CD4-positive, alpha-beta T cell treated with Interleukin-6 for 4 hours (primary cell): ENCODE data around the gene COLGALT1.

ENCODE experiments used
- DNase-seq: peaks from one replicate; pipeline ENCODE4 v3.0.0-alpha.2; 2020; ENCODE audit warnings: mixed read lengths

The COLGALT1 gene

DNA sequence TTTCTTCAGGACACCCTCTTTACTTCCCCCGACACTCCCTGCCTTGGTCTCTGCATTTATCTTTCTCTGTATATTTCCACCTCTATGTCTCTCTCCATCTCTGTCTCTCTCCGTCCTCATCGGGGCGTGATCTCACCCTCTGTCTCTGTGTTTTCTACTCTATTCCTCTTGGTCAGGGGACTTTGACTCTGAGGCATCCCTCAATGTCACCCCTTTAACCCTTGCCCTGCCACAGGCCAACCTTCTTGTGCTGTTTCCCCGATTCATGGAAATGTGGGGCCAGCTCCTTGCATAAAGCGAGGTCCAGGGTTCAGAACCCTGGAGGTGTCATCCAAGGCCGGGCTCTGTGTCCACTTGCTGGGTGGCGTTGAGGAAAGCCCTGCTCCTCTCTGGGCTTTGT, 46.8 kb downstream of the COLGALT1 start:
- DNase-seq: no peak

DNA sequence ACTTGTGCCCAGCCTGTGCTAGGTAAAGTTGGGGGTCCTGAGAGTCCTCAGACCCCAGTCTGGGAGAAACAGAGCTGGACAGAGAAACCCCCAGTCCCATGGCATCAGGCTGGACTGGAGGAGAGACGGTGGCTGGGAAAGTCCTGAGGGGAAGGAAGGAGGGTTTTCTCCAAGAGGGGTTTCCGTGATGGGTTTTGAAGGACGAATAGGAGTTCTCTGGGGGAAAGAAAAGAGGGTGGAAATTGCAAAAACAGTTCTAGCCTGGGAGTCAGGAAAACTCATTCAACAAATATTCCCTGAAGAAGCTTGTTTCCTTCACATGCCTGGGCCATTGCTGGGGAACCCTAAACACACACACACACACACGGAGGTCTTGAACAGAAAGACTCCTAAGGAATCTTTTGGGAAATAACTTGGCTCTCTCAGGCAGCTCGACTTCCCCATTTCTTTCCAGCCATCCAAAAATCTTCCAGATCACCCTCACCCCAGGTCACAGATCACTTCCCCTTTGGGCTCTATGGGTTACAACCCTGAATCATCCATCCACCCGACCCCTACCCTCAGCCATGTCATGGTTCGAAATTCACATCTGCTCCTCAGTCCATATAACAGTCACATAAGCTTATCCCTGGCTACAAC, 47.5 kb downstream of the COLGALT1 start:
- no peak for DNase-seq

DNA sequence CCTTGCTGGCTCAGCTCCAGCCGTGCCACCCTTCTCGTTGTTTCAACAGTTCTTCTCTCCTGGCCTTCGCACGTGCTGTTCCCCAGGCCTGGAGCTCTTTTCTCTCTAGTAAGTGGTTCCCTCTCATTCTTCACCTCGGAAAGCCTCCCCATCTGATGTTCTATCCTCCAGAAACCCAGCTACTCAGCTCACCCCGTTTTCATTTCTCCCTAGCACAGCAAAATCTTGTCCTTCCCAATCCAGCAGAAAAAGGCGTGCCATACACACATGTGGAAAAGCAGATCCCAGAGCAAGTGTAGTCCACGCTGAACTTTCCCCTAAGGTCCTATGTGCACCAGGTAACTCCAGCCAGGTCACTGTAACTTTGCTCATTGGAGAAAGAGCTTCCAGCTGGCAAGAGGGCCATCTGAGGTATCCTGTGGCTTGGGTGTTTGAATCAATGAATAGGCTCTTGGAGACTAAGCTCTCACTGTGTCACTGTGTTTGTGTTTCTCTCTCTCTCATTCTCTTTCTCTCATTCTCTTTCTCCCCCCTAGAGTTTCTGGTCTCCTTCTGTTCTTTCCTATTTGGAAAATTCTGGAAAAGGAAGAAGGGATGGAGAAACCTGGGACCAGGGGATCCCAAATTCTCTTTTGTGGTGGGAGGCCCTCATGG, 49.0 kb downstream of the COLGALT1 start:
- no peak for DNase-seq

DNA sequence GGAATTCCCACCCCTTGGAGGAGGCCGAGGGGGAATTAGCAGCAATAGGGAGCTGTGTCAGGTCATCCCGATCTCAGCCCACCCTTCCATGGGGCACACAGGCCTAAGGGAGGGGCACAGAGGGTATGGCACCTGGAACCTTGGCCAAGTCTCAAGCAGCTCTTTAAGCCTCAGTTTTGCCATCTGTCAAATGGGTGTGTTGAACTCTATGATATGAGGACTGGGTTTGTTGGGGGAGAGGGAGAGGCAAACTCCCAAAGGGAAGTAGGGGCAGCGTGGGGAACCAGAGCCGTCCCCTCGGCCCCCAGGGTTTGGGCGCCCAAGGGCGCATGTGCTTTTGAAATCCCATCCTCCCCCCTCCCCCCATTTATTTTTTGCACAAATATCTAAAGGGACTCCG, 49.7 kb downstream of the COLGALT1 start:
- no peak for DNase-seq

DNA sequence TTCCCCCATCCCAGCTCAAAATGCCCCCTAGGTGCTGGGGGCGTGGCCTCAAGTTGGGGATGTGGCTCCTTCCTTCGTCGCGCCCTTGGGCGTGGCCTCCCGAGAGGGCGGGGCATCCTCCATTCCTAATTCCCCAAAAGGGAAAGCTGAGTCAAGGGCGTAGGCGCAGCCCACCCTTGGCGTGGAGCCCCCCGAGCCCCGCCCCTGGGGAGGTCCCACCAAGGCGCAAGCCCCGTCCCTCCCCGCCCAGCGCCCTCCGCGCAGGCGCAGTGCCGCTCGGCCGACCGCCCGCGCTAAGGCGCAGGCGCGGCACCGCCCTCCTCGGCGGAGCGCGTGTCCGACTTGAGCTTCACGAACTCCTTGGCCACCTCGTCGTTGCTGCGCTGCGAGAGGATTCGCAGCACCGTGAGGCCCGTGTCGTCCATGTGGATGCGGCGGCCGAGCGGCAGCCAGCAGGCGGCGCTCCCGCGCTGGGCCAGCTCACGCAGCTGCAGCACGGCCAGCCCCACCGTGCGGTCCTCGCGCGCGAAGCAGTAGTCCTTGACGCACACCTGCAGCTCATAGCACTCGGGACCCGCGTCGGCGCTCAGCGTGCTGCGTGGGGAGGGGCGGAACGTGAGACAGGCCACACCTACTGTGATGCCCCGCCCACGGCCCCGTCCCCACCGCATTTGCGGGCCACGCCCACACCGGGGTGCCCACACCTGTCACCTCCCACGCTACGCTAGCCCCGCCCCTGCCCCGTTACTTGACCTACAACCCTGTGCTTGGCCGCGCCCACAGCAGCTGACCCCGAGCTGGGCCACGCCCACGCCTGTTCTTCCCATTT, 50.5 kb downstream of the COLGALT1 start:
- peak; percentile 82 for DNase-seq

DNA sequence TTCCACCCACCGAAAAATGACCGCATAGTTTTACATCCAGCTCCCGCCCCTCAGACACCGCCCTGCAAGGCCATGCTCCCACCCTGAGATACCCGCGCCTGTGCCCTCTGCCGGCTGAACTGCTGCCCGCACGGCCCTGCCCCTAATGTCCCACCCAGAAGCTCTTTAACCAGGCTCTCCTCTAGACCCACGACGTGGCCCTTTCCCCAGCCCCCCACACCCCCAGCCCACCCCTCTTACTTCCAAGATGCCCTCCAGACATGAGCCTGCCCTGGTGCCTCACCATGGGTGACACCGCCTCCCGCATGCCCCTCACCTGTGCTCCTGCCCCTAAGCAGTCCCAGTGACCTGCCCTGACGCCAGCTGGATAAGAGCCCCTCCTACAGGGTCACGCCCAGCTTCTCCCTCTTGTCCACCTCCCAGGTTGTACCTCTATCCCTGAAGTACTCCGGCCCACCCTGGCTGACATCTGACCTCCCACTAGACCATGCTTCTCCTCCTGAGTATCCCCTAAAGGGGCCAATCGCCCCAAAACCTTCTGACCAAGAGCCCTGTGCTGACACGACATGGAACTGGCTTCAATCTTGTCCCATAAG, 51.2 kb downstream of the COLGALT1 start:
- DNase-seq: no peak

DNA sequence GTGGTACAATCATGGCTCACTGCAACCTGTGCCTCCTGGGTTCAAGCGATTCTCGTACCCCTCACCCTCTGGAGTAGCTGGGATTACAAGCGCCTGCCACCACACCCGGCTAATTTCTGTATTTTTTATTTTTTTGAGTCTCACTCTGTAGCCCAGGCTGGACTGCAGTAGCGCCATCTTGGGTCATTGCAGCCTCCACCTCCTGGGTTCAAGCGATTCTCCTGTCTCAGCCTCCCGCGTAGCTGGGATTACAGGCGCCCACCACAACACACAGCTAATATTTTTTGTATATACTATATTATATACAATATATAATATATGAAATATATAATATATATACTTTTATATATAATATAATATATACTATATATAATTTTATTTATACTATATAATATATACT, 52.5 kb downstream of the COLGALT1 start:
- DNase-seq: no peak

DNA sequence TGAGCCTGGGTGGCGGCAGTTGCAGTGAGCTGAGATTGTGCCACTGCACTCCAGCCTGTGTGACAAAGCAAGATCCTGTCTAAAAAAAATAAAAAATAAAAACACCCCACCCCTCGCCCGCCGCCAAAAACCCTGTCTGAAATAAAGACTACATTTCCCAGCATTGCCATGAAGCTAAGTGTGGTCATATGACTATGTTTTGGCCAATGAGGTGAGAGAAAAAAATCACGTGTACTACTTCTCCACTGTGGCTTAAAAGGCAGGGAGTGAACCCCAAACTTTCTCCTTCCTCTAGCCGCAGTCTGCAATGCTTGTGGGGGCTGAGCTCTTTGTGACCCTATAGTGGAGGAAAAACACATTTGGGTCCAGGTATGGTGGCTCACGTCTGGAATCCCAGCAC, 54.9 kb downstream of the COLGALT1 start:
- no peak for DNase-seq

DNA sequence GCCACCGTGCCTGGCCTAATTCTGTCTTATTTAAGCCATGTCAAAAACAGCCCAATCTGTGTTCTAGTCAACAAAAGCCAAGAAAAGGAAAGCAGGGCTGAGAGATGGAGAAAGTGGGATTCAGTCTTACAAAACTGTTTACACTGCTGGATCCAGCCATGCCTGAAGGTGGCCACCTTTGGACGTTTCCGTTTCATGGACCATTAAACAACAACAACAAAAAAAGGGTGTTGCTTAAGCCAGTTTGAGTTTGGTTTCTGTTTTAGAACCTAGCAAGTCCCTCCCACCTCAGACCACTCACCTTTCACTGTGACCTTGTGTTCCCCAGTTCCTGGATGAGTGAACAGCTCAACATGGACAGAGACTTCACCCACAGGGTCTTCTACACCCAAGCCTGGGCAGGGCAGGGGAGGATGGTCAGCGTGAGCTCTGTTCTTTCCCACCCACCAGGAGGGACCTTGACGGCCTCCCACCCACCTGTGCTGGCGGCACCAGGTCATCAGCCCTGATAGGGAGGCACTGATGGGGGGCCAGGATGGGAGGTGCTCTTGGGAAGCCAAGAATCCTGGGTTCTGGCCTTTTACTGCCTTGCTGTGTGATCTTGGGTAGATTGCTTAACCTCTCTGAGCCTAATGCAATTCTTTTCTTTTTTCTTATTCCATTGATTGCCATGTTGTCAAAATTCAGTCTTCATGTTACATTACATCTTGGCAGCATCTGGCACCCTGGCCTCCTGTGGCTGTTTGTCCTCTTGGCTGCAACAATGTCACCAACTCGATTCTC, 56.2 kb downstream of the COLGALT1 start:
- no peak for DNase-seq

DNA sequence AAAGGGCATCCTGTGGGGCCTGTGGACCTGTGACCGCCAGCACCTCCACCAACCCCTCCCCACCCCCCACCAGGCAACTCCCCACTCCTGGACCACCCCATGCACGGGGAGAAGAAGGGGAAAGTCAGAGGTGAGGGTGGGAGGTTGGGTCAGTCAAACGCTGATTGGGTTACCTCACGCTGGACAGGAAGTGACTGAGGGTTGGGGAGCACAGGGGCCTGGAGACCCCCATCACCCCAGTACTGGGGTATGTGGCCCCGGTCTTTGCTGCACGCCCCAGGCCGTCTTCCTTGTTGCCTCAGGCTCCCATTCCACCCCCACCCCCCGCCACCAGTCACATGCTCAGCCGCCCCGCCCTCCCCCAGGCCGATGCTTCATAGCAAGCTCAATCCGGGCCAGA, 59.0 kb downstream of the COLGALT1 start:
- DNase-seq: no peak

DNA sequence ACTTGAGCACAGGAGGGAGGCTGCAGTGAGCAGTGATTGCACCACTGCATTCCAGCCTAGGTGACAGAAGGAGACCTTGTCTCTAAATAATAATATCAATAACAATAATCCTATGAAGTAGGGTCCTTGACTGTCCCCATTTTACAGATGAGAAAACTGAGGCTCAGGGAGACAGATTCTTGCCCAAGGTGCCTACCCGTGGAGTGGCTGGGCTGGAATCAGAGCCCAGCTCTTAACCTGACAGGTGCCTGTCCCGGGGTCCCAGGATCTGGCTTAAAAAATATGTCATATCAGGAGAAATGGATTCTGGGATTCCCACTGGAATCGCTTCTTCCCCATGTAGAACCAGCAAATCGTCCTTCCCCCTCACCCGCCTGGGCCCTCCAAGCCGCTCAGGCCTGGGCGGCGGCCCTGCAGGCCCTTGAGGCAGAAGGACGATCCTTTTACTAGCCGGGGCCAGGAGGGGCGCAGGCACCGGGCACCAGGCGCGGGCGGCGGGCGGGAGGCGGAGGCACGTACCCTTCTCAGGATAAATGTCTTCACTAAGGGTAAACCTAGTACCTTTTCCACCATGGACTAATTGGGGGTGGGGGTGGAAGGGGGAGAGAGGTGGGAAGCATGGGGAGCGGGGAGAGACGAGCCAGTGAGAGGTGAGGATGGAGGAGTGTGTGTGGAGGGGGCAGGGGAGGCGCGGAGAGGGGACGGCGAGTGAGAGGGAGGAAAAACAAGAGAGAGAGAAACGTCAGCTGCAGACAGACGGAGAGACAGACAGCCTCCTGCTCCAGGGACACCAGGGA, 60.6 kb downstream of the COLGALT1 start:
- DNase-seq: no peak

DNA sequence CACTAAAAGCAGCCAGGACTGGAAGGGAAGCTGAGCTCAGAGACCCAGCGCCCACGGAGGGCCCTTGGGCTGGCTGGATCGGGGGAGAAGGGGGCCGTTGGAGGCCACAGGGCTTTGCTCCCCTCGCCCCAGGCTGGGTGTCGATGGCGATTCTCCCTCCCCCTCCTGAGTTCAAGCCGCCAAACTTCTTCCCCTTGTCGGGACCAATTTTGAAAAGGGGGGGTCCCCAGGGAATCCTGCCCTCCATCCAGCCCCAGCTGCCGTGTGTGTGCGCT, 61.2 kb downstream of the COLGALT1 start:
- DNase-seq: no peak

DNA sequence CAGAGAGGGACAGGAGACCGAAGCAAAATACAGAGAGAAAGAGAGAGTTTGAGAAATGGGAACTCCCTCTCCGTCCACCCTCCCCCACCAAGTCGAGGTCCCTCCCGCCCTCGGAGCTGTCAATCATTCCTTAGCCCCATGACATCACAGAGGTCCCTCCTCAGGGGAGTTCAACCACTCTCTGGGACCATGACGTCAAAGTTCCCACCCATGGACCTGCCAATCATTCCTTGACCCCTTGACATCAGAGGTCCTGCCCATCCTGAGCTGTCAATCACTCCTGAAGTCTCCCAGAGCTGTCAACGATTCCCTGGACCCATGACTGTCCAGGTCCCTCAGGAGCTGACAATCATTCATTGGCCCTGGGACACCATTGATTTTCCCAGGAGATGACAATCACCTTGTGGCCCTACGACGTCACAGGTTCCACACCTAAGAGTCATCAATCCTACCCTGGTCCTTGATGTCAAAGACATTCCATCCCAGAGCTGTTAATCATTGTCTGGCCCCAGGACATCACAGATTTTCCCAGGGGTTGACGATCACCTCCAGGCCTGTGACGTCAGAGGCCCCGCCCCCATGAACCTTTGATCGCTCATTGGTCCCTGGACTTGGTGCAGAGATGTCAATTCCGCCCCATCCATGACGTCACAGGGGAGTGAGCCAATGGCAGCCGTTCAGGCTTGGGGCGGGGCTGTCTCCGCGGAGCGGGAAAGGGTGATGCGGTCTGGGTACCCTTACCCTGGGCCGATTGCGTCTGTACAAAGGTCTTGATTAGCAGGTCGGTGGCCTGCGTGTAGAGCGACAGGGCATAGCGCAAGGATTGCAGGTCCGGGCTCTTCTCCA, 61.7 kb downstream of the COLGALT1 start:
- DNase-seq: no peak

DNA sequence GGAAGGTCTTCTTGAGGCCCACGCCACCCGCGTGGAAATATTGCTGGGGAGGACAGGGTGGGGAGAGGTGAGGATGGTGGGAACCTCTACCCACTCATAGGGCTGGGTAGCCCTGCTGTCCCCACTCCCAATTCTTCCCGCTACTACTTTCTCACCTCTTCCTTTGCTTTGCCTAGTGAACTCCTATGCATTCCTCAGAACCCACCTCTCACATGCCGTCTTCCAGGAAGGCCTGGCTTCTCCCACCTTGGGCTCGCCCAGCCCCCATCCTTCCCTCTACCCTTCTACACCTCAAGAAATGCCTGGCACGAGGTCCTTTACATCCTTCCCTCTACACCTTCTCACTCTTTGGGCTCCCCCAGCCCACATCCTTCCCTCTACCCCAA, 62.4 kb downstream of the COLGALT1 start:
- DNase-seq: no peak

DNA sequence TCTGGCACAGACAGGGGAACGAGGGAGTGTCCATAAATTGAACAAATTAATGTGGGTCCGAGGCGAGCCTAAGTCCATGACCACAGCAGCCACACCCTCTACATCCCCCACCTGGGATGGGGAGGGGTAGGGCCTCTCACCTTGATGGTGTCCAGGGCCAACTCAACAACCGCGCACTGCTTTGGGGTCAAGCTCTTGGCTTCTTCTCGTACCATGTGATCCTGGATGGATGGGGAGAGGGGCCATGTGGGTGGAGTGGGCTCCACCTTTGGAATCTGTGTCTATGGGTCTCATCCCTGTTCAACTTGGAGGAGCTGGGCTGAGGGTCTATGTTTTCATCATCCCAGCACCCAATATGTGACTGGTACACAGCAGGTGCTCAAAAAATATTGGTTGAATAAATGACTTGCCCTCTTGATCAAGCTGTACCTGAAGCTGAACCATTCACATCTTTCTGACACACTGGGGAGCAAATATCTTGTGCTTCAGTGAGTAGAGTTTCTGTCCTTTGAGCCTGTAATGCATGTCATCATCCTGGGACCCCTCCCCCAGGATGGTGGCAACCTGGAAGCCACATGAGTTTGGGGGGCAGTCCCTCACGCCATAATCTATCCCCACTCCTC, 62.9 kb downstream of the COLGALT1 start:
- DNase-seq: no peak

DNA sequence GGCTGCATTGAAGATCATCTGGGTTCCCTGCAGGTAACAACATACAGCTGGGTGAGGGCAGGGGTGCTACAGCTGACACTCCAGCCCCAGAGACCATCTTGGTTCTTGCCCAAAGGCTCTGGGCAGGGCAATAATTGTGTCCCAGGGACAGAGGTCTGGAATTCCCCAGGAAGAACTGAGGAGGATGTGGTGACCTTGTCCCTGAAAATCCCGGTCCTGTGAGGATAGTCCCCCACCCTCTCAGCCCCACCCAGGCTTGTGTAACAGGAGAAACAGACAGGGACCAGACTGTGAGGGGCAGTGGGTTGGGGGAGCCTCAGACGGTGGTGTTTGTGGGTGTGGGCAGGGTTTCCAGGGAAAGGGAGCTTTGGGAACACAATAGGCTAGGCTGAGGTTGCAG, 63.5 kb downstream of the COLGALT1 start:
- DNase-seq: no peak

DNA sequence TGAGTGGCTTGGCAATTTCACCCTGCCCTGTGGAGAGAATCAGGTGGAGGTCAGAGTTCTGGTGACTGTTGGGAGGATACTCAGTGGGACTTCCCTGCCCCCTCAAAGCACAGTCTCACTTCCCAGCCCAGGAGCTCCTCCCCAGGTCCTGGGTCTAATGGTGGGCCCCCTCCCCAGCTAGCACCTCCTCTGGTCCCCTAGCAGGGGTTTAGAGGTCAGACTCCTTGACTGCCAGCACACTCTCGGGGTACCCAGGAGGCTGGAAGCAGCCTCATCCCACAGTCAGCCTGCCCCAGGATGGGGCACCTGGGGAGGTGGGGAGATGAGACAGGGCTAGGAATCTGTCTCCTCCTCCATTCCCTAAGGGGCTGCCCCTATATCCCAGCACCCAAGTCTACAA, 65.2 kb downstream of the COLGALT1 start:
- no peak for DNase-seq

DNA sequence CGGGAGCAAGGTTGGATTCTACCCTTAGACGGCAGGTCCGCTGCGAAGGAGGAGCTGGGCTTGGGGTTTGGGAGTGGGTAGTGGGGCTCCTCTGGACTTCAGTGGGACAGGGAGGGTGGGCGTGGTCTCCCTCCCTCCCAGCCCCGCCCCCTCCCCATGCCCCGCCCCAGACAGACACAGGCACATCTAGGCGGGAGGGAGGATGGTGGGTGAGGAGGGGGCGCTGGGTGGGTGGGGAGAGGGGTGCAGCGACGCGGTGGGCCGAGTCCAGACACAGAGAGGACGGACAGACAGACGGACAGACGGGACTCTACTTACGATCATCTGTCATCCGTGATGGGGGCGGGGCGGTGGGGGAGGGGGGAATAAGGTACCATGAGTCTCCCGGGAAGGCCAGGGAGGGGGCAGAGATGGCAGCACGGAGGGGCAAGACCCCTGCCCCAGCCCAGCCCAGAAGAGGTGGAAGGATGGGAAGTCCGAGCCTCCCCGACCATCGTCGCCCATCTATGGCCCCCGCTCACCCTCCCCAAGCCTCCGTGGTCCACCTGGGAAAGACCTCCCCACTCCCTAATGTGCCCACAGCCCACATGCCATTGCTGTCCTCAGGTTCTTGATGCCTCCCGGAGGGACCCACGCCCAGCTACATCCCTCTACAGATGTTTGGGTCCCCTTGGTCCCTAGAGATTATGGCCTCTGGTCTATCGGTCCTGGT, 67.9 kb downstream of the COLGALT1 start:
- DNase-seq: no peak

DNA sequence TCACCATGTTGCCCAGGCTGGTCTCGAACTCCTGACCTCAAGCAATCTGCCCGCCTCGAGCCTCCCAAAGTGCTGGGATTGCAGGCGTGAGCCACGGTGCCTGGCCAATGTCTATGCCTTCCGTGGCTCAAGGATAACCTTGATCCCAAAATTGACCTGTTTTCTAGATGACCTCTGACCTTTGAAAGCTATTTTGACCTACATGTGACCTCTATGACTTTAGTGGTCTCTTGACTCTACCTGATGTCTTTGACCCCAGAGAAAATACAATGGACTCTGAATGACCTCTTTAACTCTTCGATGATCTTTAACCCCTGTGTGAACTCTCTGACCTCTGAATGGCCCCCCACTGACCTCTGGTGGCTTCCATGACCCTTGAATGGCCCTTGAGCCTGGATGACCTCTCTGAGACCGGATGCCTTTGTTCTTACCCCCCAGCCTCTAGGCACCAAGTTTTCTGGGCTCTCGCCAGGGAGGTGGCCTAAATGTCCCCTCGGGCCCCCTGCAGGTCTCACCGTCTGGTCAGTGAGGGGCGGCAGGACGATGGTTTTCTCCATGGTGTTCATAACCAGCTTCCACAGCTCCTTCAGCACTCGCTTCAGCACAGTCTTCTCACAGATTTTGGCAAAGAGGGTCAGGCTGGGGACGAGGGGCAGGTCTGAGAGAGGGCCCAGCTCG, 69.0 kb downstream of the COLGALT1 start:
- DNase-seq: no peak

DNA sequence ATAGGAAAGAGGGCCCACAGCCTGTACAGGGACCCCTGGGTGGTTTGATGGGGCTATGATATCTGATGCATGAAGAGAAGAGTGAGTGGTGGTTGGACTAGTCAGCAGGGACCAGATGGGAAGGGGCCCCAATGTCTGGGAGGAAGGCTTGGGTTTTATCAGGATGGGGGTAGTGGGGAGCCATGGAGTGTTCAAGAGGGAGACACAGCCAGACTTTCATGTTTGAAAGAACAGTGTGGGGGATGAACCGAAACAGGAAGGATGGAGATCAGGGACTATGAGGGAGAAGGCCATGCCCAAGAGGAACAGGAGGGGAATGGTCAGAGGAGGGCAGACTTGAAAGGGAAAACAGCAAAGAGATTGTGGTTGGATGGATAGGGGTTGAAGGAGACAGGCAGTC, 69.6 kb downstream of the COLGALT1 start:
- no peak for DNase-seq
